ENCODE data around the gene KIAA0753.
"Not testable (repeated sequence)": the region's sequence is repeated elsewhere in the genome, so short reads cannot be mapped to it uniquely, and the experiment has no call there.

KIAA0753 gene

DNA sequence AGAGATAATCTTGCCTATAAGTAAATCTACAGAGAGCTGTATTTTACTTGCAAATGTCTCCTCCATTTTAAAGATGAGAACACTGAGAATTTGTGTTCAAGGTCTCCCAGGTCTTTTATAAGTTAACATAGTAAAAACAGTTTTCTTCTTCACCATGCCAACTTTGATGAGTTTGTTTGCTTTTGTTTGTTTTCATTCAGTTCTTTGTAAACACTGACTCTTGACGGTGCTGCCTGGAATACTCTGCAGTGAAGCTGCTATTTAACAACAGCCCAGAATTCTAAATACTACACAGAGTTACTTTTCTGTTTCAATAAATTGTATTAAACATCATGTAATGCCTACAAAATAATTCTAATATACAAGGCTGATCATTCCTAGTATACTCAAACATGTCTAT, 42.8 kb downstream of the KIAA0753 start:
- H3K9me3 ChIP-seq (ENCODE audit: insufficient read depth, low read length): no peaks in the 10 kb centered on the region
- H3K4me3 ChIP-seq (ENCODE audit: low read length): no peak overlapping the region
- no peak overlapping the region for H3K9ac ChIP-seq (ENCODE audit: low read length)
- H3K27ac ChIP-seq (ENCODE audit: low read length): no peak overlapping the region
- H4K20me1 ChIP-seq (ENCODE audit: insufficient read depth, low read length): no peaks in the 10 kb centered on the region
- no peak overlapping the region for H2AFZ ChIP-seq (ENCODE audit: low read depth, low read length)
- H3K36me3 ChIP-seq (replicated peaks; ENCODE audit: low read depth, low read length): peaks cover 9% of the 10 kb centered on the region
- no peaks in the 10 kb centered on the region for H3K27me3 ChIP-seq (ENCODE audit: low read depth, low read length)
- H3K4me1 ChIP-seq (ENCODE audit: low read length): peaks cover 9% of the 10 kb centered on the region
- no peaks in the 10 kb centered on the region for H3K79me2 ChIP-seq (ENCODE audit: low read length)
- H3K4me2 ChIP-seq (ENCODE audit: low read length): no peak overlapping the region
- no peak for TF ChIP-seq CTCF (IDR thresholded peaks at IDR 0.05; ENCODE audit: low read depth, low read length)
- TF ChIP-seq EZH2phosphoT487 (IDR thresholded peaks at IDR 0.05; ENCODE audit: low read depth): no peak

DNA sequence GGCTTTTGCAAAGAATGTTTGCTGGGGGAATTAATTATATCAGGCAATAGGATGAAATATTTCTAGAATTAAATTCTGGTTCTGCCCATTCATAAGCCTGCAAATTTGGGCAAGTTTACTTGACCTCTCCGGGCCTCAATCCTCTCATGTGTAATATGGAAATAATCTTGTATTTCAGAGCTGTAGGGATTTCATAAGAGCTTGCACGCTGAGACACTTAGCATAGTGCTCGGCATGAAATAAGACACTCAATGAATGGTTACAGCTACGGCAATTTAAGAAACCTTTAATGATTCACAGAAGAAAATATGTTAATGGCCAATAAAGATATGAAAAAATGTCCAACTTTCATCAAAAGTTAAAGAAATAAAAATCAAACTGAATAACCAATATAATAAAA, 43.6 kb downstream of the KIAA0753 start:
- TF ChIP-seq CTCF (IDR thresholded peaks at IDR 0.05; ENCODE audit: low read depth, low read length): no peak
- no peak for TF ChIP-seq EZH2phosphoT487 (IDR thresholded peaks at IDR 0.05; ENCODE audit: low read depth)

GRCh38 chr17:6596511-6596910, 44.0 kb downstream of the KIAA0753 start:
- peaks cover 2% of the 10 kb centered on the region for H3K36me3 ChIP-seq (replicated peaks; ENCODE audit: low read depth, low read length)
- TF ChIP-seq EZH2phosphoT487 (IDR thresholded peaks at IDR 0.05; ENCODE audit: low read depth) (no peak), CTCF (IDR thresholded peaks at IDR 0.05; ENCODE audit: low read depth, low read length) (no peak)
- H3K27me3 ChIP-seq (ENCODE audit: low read depth, low read length): no peaks in the 10 kb centered on the region
- peaks cover 9% of the 10 kb centered on the region for H3K4me1 ChIP-seq (ENCODE audit: low read length)
- H3K9ac ChIP-seq (ENCODE audit: low read length): no peak overlapping the region
- H3K79me2 ChIP-seq (ENCODE audit: low read length): no peaks in the 10 kb centered on the region
- no peaks in the 10 kb centered on the region for H3K9me3 ChIP-seq (ENCODE audit: insufficient read depth, low read length)
- no peak overlapping the region for H3K27ac ChIP-seq (ENCODE audit: low read length)
- H2AFZ ChIP-seq (ENCODE audit: low read depth, low read length): no peak overlapping the region
- H3K4me2 ChIP-seq (ENCODE audit: low read length): no peak overlapping the region
- no peak overlapping the region for H3K4me3 ChIP-seq (ENCODE audit: low read length)
- no peaks in the 10 kb centered on the region for H4K20me1 ChIP-seq (ENCODE audit: insufficient read depth, low read length)

More for the DNA sequence above, 43.6 kb downstream of the KIAA0753 start:
- no peak overlapping the region for H3K9ac ChIP-seq (ENCODE audit: low read length)
- H2AFZ ChIP-seq (ENCODE audit: low read depth, low read length): no peak overlapping the region
- no peak overlapping the region for H3K4me3 ChIP-seq (ENCODE audit: low read length)
- H3K4me2 ChIP-seq (ENCODE audit: low read length): no peak overlapping the region
- peaks cover 3% of the 10 kb centered on the region for H3K36me3 ChIP-seq (replicated peaks; ENCODE audit: low read depth, low read length)
- no peaks in the 10 kb centered on the region for H4K20me1 ChIP-seq (ENCODE audit: insufficient read depth, low read length)
- no peak overlapping the region for H3K27ac ChIP-seq (ENCODE audit: low read length)
- H3K79me2 ChIP-seq (ENCODE audit: low read length): no peaks in the 10 kb centered on the region
- H3K27me3 ChIP-seq (ENCODE audit: low read depth, low read length): no peaks in the 10 kb centered on the region
- H3K9me3 ChIP-seq (ENCODE audit: insufficient read depth, low read length): no peaks in the 10 kb centered on the region
- H3K4me1 ChIP-seq (ENCODE audit: low read length): peaks cover 9% of the 10 kb centered on the region

DNA sequence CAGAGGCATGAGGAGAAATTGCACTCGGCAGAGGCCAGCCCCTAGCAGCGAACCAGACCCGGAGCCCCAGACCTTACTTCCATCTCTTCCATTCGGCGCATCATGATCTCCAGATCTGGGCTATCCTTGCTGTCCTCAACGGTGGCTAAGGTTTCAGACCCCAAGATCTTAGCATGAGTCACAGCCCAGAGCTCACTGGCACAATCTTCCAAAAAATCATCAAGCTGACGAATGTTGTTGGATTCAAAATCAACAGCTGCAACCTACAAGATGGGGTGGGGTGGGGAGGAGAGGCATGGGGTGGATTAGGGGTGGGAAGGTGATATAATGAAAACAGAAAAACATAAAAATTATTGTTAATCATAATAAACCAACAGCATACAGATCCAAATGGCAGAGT, 44.4 kb downstream of the KIAA0753 start:
- Histone ChIP-seq H3K79me2 (ENCODE audit: low read length) (no peaks in the 10 kb centered on the region), H3K36me3 (replicated peaks; ENCODE audit: low read depth, low read length) (peaks cover 2% of the 10 kb centered on the region), H3K4me2 (ENCODE audit: low read length) (no peak overlapping the region), H3K4me3 (ENCODE audit: low read length) (no peak overlapping the region), H3K27ac (ENCODE audit: low read length) (no peak overlapping the region), H3K27me3 (ENCODE audit: low read depth, low read length) (no peaks in the 10 kb centered on the region), H3K9me3 (ENCODE audit: insufficient read depth, low read length) (no peaks in the 10 kb centered on the region), H2AFZ (ENCODE audit: low read depth, low read length) (no peak overlapping the region), H4K20me1 (ENCODE audit: insufficient read depth, low read length) (no peaks in the 10 kb centered on the region), H3K4me1 (ENCODE audit: low read length) (peaks cover 9% of the 10 kb centered on the region), H3K9ac (ENCODE audit: low read length) (no peak overlapping the region)
- TF ChIP-seq CTCF (IDR thresholded peaks at IDR 0.05; ENCODE audit: low read depth, low read length) (no peak), EZH2phosphoT487 (IDR thresholded peaks at IDR 0.05; ENCODE audit: low read depth) (no peak)

DNA sequence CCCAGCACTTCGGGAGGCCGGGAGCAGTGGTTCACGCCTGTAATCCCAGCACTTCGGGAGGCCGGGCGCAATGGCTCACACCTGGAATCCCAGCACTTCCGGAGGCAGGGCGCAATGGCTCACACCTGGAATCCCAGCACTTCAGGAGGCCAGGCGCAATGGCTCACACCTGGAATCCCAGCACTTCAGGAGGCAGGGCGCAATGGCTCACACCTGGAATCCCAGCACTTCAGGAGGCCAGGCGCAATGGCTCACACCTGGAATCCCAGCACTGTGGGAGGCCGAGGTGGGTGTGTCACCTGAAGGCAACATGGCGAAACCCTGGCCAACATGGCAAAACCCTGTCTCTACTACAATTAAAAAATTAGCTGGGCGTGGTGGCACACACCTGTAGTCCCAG, 47.1 kb downstream of the KIAA0753 start:
- not testable (repeated sequence) for H3K27ac ChIP-seq (ENCODE audit: low read length); H3K4me2 ChIP-seq (ENCODE audit: low read length); H2AFZ ChIP-seq (ENCODE audit: low read depth, low read length); H3K4me3 ChIP-seq (ENCODE audit: low read length); H3K79me2 ChIP-seq (ENCODE audit: low read length); H4K20me1 ChIP-seq (ENCODE audit: insufficient read depth, low read length); H3K4me1 ChIP-seq (ENCODE audit: low read length); H3K36me3 ChIP-seq (replicated peaks; ENCODE audit: low read depth, low read length); H3K9ac ChIP-seq (ENCODE audit: low read length); H3K9me3 ChIP-seq (ENCODE audit: insufficient read depth, low read length); H3K27me3 ChIP-seq (ENCODE audit: low read depth, low read length)
